ENCODE results near the gene ZNF644. TPM values are rescaled to one million over a fixed set of nuclear protein-coding genes. Genes with fewer than 3 reads are reported as not detected.

The ZNF644 gene
- total and polyA plus RNA-seq, 11 donors, result 15.2 to 46.6 (median 31.4) TPM

DNA sequence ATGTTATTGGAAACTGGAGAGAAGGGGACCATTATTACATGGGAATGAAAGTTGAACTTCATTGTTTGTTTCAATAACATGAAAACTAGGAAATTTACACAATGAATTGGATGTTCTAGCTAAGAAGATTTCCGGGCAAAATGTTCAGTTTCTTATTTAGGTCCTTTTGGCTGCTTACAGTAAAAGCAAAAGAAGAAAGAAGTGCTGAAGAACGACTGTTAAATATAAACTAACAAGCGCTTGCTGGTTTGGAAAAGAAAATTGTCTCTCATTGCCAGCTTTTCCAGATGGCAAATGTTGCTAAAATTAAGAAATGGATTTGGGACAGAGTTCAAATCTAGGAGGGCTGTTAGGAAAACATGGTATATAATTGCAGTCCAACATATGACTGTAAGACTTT is 139.6 kb downstream of the ZNF644 start:
- 52 to 58% (median 55%) methylated on average over 3 of the region's 3 CpGs for WGBS, 4 donors
- Histone ChIP-seq H3K9me3 (peaks cover 0 to 43% (median 18%) of the 10 kb centered on the region in 12 donors), H3K4me1 (no peaks in the 10 kb centered on the region), H3K4me3 (no peak overlapping the region), H3K27ac (no peak overlapping the region), H3K36me3 (no peaks in the 10 kb centered on the region), H3K27me3 (no peaks in the 10 kb centered on the region)
- ATAC-seq (no peak), DNase-seq (no peak)
- intact Hi-C loops (cut with DNase I), result no loop called here
- no peak for TF ChIP-seq CTCF (IDR thresholded peaks at IDR 0.05)
- TF ChIP-seq POLR2A (IDR thresholded peaks at IDR 0.05), result no peak

DNA sequence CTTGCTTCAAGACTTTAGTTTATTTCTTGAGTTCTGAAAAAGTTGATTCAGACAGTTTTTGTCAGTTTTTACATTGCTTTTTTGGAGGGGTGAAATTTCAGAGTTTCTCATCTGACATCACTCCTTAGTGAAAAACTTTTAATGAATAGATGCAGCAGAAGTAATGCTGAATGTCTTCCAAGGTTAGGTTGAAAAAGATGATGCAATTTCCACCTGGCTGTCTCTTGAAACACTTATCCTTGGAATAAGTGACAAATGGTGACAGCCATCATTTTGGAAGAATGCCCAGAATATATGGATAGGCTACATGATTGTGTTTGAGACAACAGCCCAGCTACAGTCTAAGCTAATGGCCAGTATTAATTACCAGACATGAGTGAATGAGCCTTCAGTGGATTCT is 140.8 kb downstream of the ZNF644 start:
- H3K27me3 ChIP-seq, result no peaks in the 10 kb centered on the region
- no peak overlapping the region for H3K4me3 ChIP-seq
- H3K27ac ChIP-seq, result no peak overlapping the region
- H3K4me1 ChIP-seq, result no peaks in the 10 kb centered on the region
- H3K36me3 ChIP-seq, result no peaks in the 10 kb centered on the region
- no peak for DNase-seq
- ATAC-seq, result no peak
- intact Hi-C loops (cut with DNase I), result no loop called here
- TF ChIP-seq POLR2A (IDR thresholded peaks at IDR 0.05), result no peak
- no peak for TF ChIP-seq CTCF (IDR thresholded peaks at IDR 0.05)
- peaks cover 0 to 43% (median 18%) of the 10 kb centered on the region in 12 donors for H3K9me3 ChIP-seq

DNA sequence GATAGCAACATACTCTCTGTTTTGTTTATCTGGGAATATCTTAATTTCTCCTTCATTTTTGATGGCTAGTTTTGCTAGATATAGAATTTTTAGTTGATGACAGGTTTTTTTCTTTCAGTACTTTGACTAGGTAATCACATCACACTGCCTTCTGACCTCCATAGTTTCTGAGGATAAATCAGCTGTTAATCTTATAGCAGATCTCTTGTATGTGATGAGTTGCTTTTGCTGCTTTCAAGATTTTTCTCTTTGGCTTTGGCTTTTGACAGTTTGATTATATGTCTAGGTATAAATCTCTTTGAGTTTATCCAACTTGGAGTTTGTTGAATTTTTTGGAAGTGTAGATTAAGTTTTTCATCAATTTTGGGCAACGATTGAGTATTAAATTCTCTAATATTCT is 142.6 kb downstream of the ZNF644 start:
- H3K27ac ChIP-seq, result no peak overlapping the region
- DNase-seq (no peak), ATAC-seq (no peak)
- no peaks in the 10 kb centered on the region for H3K27me3 ChIP-seq
- no peak overlapping the region for H3K4me3 ChIP-seq
- no peaks in the 10 kb centered on the region for H3K36me3 ChIP-seq
- TF ChIP-seq CTCF (IDR thresholded peaks at IDR 0.05) (no peak), POLR2A (IDR thresholded peaks at IDR 0.05) (no peak)
- intact Hi-C loops (cut with DNase I), result no loop called here
- no peaks in the 10 kb centered on the region for H3K4me1 ChIP-seq
- 95 to 100% (median 96%) methylated on average over 1 of the region's 1 CpG for WGBS, 4 donors
- H3K9me3 ChIP-seq, result peaks cover 0 to 43% (median 18%) of the 10 kb centered on the region in 12 donors

DNA sequence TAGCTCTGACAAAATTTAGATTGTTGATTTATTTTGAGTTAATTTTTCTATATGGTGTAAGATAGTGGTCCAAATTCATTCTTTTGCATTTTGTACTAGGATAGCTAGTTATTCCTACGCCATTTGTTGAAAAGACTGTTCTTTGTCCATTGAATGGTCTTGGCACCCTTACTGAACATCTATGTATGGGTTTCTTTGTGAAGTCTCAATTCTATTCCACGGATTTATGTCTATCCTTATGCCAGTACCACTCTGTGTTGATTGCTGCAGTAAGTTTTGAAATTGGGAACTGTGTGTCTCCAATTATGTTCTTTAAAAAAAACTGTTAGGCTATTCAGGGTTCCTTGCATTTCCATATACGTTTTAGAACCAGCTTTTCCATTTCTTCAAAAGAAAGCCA is 145.7 kb downstream of the ZNF644 start:
- no peaks in the 10 kb centered on the region for H3K27me3 ChIP-seq
- no peaks in the 10 kb centered on the region for H3K4me1 ChIP-seq
- intact Hi-C loops (cut with DNase I), result no loop called here
- TF ChIP-seq CTCF (IDR thresholded peaks at IDR 0.05) (no peak), POLR2A (IDR thresholded peaks at IDR 0.05) (no peak)
- no peaks in the 10 kb centered on the region for H3K36me3 ChIP-seq
- peaks cover 0 to 33% (median 18%) of the 10 kb centered on the region in 12 donors for H3K9me3 ChIP-seq
- ATAC-seq (no peak), DNase-seq (no peak)
- no peak overlapping the region for H3K27ac ChIP-seq
- 69 to 81% (median 79%) methylated on average over 3 of the region's 3 CpGs for whole genome bisulfite sequencing, 4 donors
- no peak overlapping the region for H3K4me3 ChIP-seq

Data from heart left ventricle (tissue), 16 donors.